IMR-90 (cell line): Measurements from ENCODE around the gene ZNF410. TPM values are rescaled to one million over a fixed set of nuclear protein-coding genes. Genes with fewer than 3 reads are reported as not detected.
"Not testable (repeated sequence)": the region's sequence is repeated elsewhere in the genome, so short reads cannot be mapped to it uniquely, and the experiment has no call there.

Source experiments
- ATAC-seq: fragments of 200-7000 bp; cut with Tn5 transposase; 2 replicates; pipeline ENCODE4 v1.9.1; 2020; ENCODE audit warnings: low read depth, mild to moderate bottlenecking, moderate library complexity
- BruUV-seq: library from RNA; stranded (reverse); fragments of 400-500 nt; replicated peaks from 2 replicates; lab custom pipeline; 2021; lab: Mats Ljungman, UMichigan
- CTCF ChIA-PET: fragments of 300-600 bp; formaldehyde crosslinking; extraction: SDS; loops from one replicate; lab custom pipeline; 2021; ENCODE audit warnings: antibody characterized with exemption; lab: Yijun Ruan, JAX
- POLR2A ChIA-PET: fragments of 300-600 bp; sonication (Branson Sonifier 250); formaldehyde crosslinking; loops from one replicate; lab custom pipeline; 2022; ENCODE audit warnings: antibody characterized with exemption; ENCODE audit not compliant: unreplicated experiment; lab: Charles Lee
- DNase-seq: peaks from one replicate; pipeline ENCODE4 v3.0.0; 2013
- H2AFZ ChIP-seq: replicated peaks from 2 replicates; pipeline ENCODE3; 2013; ENCODE audit warnings: low read length, mild to moderate bottlenecking; ENCODE audit not compliant: poor library complexity
- H2AK5ac ChIP-seq: 2 replicates; pipeline ENCODE4 v1.6.1; 2013; ENCODE audit warnings: low read depth, low read length, inconsistent platforms
- H2AK9ac ChIP-seq: replicated peaks from 2 replicates; pipeline ENCODE3; 2013; ENCODE audit warnings: mild to moderate bottlenecking, low read depth, low read length, moderate library complexity; ENCODE audit not compliant: poor library complexity
- H2BK120ac ChIP-seq: 2 replicates; pipeline ENCODE4 v1.6.1; 2013; ENCODE audit warnings: low read depth, low read length, inconsistent platforms
- H2BK15ac ChIP-seq: 3 replicates; pipeline ENCODE4 v1.6.1; 2013; ENCODE audit warnings: low read depth, low read length, inconsistent platforms
- H2BK20ac ChIP-seq: 2 replicates; pipeline ENCODE4 v1.6.1; 2013; ENCODE audit warnings: low read depth, mild to moderate bottlenecking, inconsistent platforms, low read length, moderate library complexity
- H2BK5ac ChIP-seq: 2 replicates; pipeline ENCODE4 v1.6.1; 2013; ENCODE audit warnings: mild to moderate bottlenecking, low read depth, low read length, inconsistent platforms; ENCODE audit not compliant: poor library complexity, severe bottlenecking
- H3K14ac ChIP-seq: replicated peaks from 2 replicates; pipeline ENCODE4 v1.6.1; 2013; ENCODE audit warnings: low read depth, low read length, inconsistent platforms
- H3K18ac ChIP-seq: 2 replicates; pipeline ENCODE4 v1.6.1; 2013; ENCODE audit warnings: low read depth, low read length, control low read depth
- H3K23ac ChIP-seq: 2 replicates; pipeline ENCODE4 v1.6.1; 2013; ENCODE audit warnings: low read depth, low read length, inconsistent platforms
- H3K27ac ChIP-seq: 2 replicates; pipeline ENCODE4 v1.5.1; 2013; ENCODE audit warnings: mild to moderate bottlenecking, control low read depth, low read length; ENCODE audit not compliant: insufficient read depth
- H3K27me3 ChIP-seq: 2 replicates; pipeline ENCODE4 v1.6.1; 2013; ENCODE audit warnings: low read length; ENCODE audit not compliant: control insufficient read depth, insufficient read depth
- H3K36me3 ChIP-seq: 2 replicates; pipeline ENCODE4 v1.6.1; 2013; ENCODE audit warnings: low read length, mixed read lengths; ENCODE audit not compliant: control insufficient read depth, insufficient read depth
- H3K4ac ChIP-seq: 2 replicates; pipeline ENCODE4 v1.6.1; 2013; ENCODE audit warnings: low read depth, low read length, inconsistent platforms
- H3K4me1 ChIP-seq: 2 replicates; pipeline ENCODE4 v1.6.1; 2013; ENCODE audit warnings: low read length, mixed read lengths; ENCODE audit not compliant: control insufficient read depth, insufficient read depth
- H3K4me2 ChIP-seq: 2 replicates; pipeline ENCODE4 v1.6.1; 2013; ENCODE audit warnings: low read depth, mild to moderate bottlenecking, control low read depth, low read length, moderate library complexity
- H3K4me3 ChIP-seq: 2 replicates; pipeline ENCODE4 v1.5.1; 2013; ENCODE audit warnings: low read depth, mild to moderate bottlenecking, control low read depth, low read length, moderate library complexity; ENCODE audit not compliant: insufficient read depth
- H3K56ac ChIP-seq: 2 replicates; pipeline ENCODE4 v1.6.1; 2013; ENCODE audit warnings: low read length, inconsistent platforms; ENCODE audit not compliant: insufficient read depth; ENCODE audit errors: extremely low read depth
- H3K79me1 ChIP-seq, 2 experiments: 2 replicates each; pipeline ENCODE4 v1.6.1; 2013; ENCODE audit warnings: low read length in 2 of 2, inconsistent platforms in 1 of 2, low read depth in 1 of 2
- H3K9ac ChIP-seq: 2 replicates; pipeline ENCODE4 v1.6.1; 2013; ENCODE audit warnings: low read depth, low read length, control low read depth
- H3K9me1 ChIP-seq: 2 replicates; pipeline ENCODE4 v1.6.1; 2013; ENCODE audit warnings: low read length, inconsistent platforms; ENCODE audit not compliant: insufficient read depth
- H3K9me3 ChIP-seq: 2 replicates; pipeline ENCODE4 v1.6.1; 2013; ENCODE audit warnings: low read length; ENCODE audit not compliant: control insufficient read depth, insufficient read depth
- H4K20me1 ChIP-seq: 2 replicates; pipeline ENCODE4 v1.6.1; 2013; ENCODE audit warnings: low read length, inconsistent platforms; ENCODE audit not compliant: insufficient read depth
- H4K5ac ChIP-seq: 2 replicates; pipeline ENCODE4 v1.6.1; 2013; ENCODE audit warnings: mild to moderate bottlenecking, low read depth, low read length, control low read depth
- H4K8ac ChIP-seq, 2 experiments: 2 replicates each; pipeline ENCODE4 v1.6.1; 2013; ENCODE audit warnings: low read depth in 2 of 2, low read length in 2 of 2, control low read depth in 1 of 2, inconsistent platforms in 1 of 2
- H4K91ac ChIP-seq: 2 replicates; pipeline ENCODE4 v1.6.1; 2013; ENCODE audit warnings: low read depth, low read length, inconsistent platforms; ENCODE audit not compliant: insufficient read depth
- CTCF ChIP-seq: conservative IDR thresholded peaks from 2 replicates; pipeline ENCODE4 v1.5.1; 2012; ENCODE audit warnings: mild to moderate bottlenecking, low read depth, low read length, improper control_type of control experiment
- MAFK ChIP-seq: IDR thresholded peaks from 2 replicates; pipeline ENCODE4 v1.6.1; 2012; ENCODE audit warnings: low read depth, low read length, improper control_type of control experiment
- WGBS, 2 experiments: methylation state at CpG; one replicate each; pipeline versions ENCODE4 v1.1.5 to v1.1.7; 2013; ENCODE audit warnings: missing lambda C conversion rate in 2 of 2; ENCODE audit not compliant: insufficient read length in 1 of 2; ENCODE audit errors: extremely low coverage in 2 of 2; 5-methylcytosine and 5-hydroxymethylcytosine counted together
- dilution Hi-C: fragments of 300-500 bp; cut with HindIII; formaldehyde crosslinking; loops from one replicate; pipeline ENCODE4 v1.14.3; 2018; ENCODE audit warnings: low sequenced_read_pairs; ENCODE audit not compliant: unreplicated experiment
- in situ Hi-C: fragments of 300-500 bp; cut with MboI; formaldehyde crosslinking; loops from 3 replicates; pipeline ENCODE4 v1.14.3; 2019; ENCODE audit warnings: low sequenced_read_pairs, inconsistent platforms, mixed read lengths
- intact Hi-C: fragments of 100-400 bp; cut with micrococcal nuclease; formaldehyde crosslinking; loops from 2 replicates; pipeline ENCODE4 v1.10.0; 2022
- polyA plus RNA-seq, 3 experiments: library from polyadenylated mRNA; depleted of rRNA; stranded (reverse); fragments of >200 nt; gene quantifications; 2 replicates each; pipeline ENCODE4 v1.2.3, GENCODE V29; 2012; ENCODE audit warnings: low replicate concordance in 1 of 3
- total RNA-seq: library from RNA; depleted of rRNA; stranded (reverse); fragments of >200 nt; gene quantifications from 2 replicates; pipeline ENCODE4 v1.2.3, GENCODE V29; 2012

The ZNF410 gene
- total and polyA plus RNA-seq, 2 of the 4 experiments (the other 2 are of a cell fraction): 27.9 to 89.1 TPM

GRCh38 chr14:73865534-73866113, 21.0 kb upstream of the ZNF410 start:
- Histone ChIP-seq H4K8ac (no peak overlapping the region), H2AK5ac (no peak overlapping the region), H3K4ac (no peak overlapping the region), H3K18ac (no peak overlapping the region), H2AK9ac (no peak overlapping the region), H2BK5ac (no peak overlapping the region), H3K36me3 (peaks cover 12% of the 10 kb centered on the region), H2AFZ (no peak overlapping the region), H3K27me3 (no peaks in the 10 kb centered on the region), H3K9ac (no peak overlapping the region), H3K27ac (no peak overlapping the region), H3K9me3 (no peaks in the 10 kb centered on the region), H3K4me1 (peaks cover 3% of the 10 kb centered on the region), H3K14ac (no peak overlapping the region), H4K91ac (no peak overlapping the region), H3K9me1 (0 out of 2 replicates have a peak, but pooled peaks cover 3% of the 10 kb centered on the region), H3K4me3 (no peak overlapping the region), H2BK120ac (no peak overlapping the region), H3K4me2 (no peak overlapping the region), H2BK15ac (no peak overlapping the region), H3K79me1 (peaks cover 0 to 5% of the 10 kb centered on the region in 2 experiments; a peak in 2 of 4 replicates), H3K56ac (no peak overlapping the region), H3K23ac (no peak overlapping the region), H2BK20ac (no peak overlapping the region), H4K5ac (no peak overlapping the region), H4K20me1 (no peaks in the 10 kb centered on the region)
- TF ChIP-seq CTCF: no peak
- peak; percentile 93 for TF ChIP-seq MAFK
- ATAC-seq (no peak), DNase-seq (no peak)
- intact Hi-C loops: loop anchor here (10.0 kb wide), 1 partner anchor 141 kb away; no protein-coding TSS in a partner anchor
- dilution Hi-C loops: no loop called here
- in situ Hi-C loops: no loop called here
- ChIA-PET POLR2A (no interaction called here), CTCF (no interaction called here)
- BruUV-seq: no TSS peak
- WGBS, 2 experiments: 89% methylated on average over 1 of the region's 8 CpGs; no CpG with 5 or more reads in 1 of the 2 experiments

- H3K18ac ChIP-seq, H2BK20ac ChIP-seq, H2AFZ ChIP-seq, H4K91ac ChIP-seq, BruUV-seq, DNase-seq, dilution Hi-C loops, H3K36me3 ChIP-seq, H3K4me2 ChIP-seq, H2AK9ac ChIP-seq, H3K23ac ChIP-seq, H2BK5ac ChIP-seq, POLR2A ChIA-PET, H4K5ac ChIP-seq, H3K4me1 ChIP-seq, H4K20me1 ChIP-seq, H3K9ac ChIP-seq, H2BK120ac ChIP-seq, H3K4ac ChIP-seq, H3K56ac ChIP-seq, H3K4me3 ChIP-seq, H2AK5ac ChIP-seq, H3K9me3 ChIP-seq, ATAC-seq, H3K27me3 ChIP-seq, H3K79me1 ChIP-seq, in situ Hi-C loops, H4K8ac ChIP-seq, H3K9me1 ChIP-seq, H3K27ac ChIP-seq, H3K14ac ChIP-seq, H2BK15ac ChIP-seq: not testable (repeated sequence)
- CTCF ChIA-PET: interaction anchor here (0.6 kb wide), 1 partner anchor 47 kb away, joined by 4 read pairs; no protein-coding TSS in a partner anchor
- intact Hi-C loops: loop anchor here (10.0 kb wide), 1 partner anchor 145 kb away; no protein-coding TSS in a partner anchor
- no CpG with 5 or more reads among the region's 11 CpGs for WGBS, 2 experiments
These were observed 16.9 kb upstream of the ZNF410 start for GRCh38 chr14:73869754-73870153.
